ENCODE measurements around the gene OR52L1.
"Not testable (repeated sequence)": the region's sequence is repeated elsewhere in the genome, so short reads cannot be mapped to it uniquely, and the experiment has no call there.

OR52L1 gene

DNA sequence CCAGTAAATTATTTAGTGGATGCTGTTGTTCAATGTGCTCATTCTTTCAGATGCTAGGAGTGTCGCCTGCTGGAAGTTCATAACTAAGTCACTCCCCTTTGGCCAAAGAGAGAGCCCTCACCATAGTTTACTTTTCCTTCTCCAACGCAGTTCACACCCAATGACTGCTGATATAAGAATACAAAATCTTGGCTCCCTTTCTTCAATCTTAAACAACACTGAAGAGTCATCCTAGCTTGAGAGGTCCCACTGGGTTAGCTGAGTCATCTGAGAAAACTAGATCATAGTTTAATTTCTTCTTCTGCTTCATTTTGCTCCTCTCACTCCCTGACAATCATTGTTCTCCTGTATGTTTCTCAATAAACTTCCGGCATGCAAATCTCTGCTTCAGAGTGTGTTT is 5.4 kb upstream of the OR52L1 start:
- TF ChIP-seq, protein P1, sequence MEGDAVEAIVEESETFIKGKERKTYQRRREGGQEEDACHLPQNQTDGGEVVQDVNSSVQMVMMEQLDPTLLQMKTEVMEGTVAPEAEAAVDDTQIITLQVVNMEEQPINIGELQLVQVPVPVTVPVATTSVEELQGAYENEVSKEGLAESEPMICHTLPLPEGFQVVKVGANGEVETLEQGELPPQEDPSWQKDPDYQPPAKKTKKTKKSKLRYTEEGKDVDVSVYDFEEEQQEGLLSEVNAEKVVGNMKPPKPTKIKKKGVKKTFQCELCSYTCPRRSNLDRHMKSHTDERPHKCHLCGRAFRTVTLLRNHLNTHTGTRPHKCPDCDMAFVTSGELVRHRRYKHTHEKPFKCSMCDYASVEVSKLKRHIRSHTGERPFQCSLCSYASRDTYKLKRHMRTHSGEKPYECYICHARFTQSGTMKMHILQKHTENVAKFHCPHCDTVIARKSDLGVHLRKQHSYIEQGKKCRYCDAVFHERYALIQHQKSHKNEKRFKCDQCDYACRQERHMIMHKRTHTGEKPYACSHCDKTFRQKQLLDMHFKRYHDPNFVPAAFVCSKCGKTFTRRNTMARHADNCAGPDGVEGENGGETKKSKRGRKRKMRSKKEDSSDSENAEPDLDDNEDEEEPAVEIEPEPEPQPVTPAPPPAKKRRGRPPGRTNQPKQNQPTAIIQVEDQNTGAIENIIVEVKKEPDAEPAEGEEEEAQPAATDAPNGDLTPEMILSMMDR (IDR thresholded peaks at IDR 0.05; ENCODE audit: low read depth, low read length, missing control alignments) = no peak
- no peak for DNase-seq (ENCODE audit: low read depth)
- no peak overlapping the region for H3K4me3 ChIP-seq (ENCODE audit: low read depth, low read length)

DNA sequence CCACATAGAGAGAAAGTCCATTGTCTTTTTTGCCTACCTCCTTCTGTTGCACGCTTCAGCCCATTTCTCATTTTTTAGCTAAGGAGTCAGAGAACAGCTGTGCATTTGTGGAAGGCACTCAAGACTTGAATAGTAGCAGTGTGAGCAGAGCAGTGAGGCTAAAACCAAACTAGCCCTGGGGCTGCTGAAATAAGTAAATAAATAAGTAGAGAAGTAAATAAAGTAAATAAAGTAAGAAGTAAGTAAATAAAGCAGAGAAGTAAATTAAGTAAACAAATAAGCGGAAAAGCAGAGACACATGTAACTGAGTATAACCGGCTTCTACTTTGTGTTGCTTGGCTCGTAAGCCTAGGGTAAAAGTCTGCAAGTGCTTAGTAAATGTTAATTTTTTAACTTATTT is 2.4 kb upstream of the OR52L1 start:
- no peak for DNase-seq (ENCODE audit: low read depth)
- TF ChIP-seq, protein P1 (IDR thresholded peaks at IDR 0.05; ENCODE audit: low read depth, low read length, missing control alignments) = no peak
- H3K4me3 ChIP-seq (ENCODE audit: low read depth, low read length) = no peak overlapping the region

DNA sequence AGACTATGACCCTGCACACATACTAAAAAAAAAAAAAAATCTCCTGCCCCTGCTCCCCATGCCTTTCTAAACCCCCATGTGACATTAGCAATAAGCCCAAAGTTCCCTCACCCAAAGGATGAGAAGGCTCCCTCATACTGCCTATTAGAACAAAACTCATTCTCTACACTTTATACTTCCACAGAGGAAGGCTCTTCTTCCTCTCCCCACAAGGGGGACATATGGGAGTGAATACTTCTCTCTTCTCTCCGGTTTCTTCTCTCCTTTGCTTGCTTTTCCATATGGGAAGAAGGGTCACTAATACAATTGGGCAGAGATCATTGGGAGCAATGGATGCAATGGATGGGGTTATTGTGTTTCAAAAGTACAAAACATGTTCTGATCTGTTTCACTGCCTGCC is 3.3 kb downstream of the OR52L1 start:
- TF ChIP-seq, protein P1 (IDR thresholded peaks at IDR 0.05; ENCODE audit: low read depth, low read length, missing control alignments) = peak; percentile 20
- H3K4me3 ChIP-seq (ENCODE audit: low read depth, low read length) = no peak overlapping the region
- DNase-seq (ENCODE audit: low read depth) = no peak

DNA sequence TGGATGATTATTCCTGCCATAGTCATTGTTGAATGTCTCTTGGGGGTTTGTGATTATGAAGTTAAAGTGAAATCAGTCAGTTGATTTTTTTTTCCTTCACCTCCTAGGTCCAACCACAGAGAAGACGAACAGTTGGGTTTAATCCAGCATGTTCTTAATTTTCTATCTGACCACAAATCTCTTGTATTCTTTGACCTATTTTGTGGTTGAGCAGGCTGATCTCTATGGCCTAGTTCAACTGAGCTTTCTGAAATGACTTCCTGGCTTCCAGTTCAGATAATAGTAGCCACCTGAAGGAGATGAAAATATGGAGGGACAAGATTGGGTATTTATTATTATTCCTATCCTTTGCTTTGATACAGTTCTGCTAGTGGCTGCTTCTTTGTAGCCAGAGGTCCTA is 13.3 kb downstream of the OR52L1 start:
- DNase-seq (ENCODE audit: low read depth) = no peak
- TF ChIP-seq, protein P1 (IDR thresholded peaks at IDR 0.05; ENCODE audit: low read depth, low read length, missing control alignments) = no peak
- H3K4me3 ChIP-seq (ENCODE audit: low read depth, low read length) = no peak overlapping the region

DNA sequence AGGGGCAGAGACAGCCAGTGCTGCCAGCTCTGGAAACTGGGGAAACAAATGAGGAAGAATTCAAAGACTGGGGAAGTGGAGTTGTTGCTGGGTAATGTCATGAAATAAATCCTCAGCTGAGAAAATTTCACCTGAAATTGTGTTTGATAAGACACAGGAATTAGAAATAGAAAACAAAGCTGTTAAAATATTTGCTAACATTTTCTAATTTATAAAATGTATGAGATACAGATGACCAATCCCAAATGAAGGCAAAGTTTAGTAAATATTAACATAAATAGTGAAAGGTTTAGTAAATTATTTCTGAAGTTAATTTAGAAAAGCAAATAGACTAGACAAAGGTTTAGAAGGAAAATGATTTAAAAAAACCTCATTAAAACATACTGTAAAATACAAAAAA is 18.4 kb downstream of the OR52L1 start, which contains the start of gene OR56A5:
Gene OR56A5, minus strand, starts transcription at position 101 of the 400 bp plus-strand sequence. Its CDS starts 0 bp downstream, at position 101.
- TF ChIP-seq, protein P1 (IDR thresholded peaks at IDR 0.05; ENCODE audit: low read depth, low read length, missing control alignments) = no peak
- DNase-seq (ENCODE audit: low read depth) = no peak
- no peak within 1 kb of the TSS for H3K4me3 ChIP-seq (ENCODE audit: low read depth, low read length)

DNA sequence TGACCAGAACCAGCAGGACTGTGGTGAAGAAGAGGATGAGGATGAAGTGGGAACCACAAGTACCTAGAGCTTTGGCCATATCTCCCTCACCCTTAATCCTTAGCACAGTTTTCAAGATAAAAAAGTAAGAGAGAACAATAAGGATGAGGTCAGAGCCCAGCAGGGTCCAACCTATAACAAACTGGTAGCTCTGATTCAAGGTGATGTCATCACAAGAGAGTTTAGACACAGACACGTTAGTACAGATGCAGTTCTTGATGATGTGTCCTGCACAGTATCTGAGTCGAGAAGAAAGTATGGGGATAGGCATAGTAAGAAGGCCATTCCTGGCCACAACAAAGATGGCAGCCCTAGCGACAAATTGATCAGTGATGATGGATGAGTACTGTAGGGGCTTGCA is 19.1 kb downstream of the OR52L1 start:
- DNase-seq (ENCODE audit: low read depth) = no peak
- TF ChIP-seq, protein P1 (IDR thresholded peaks at IDR 0.05; ENCODE audit: low read depth, low read length, missing control alignments) = no peak
- no peak overlapping the region for H3K4me3 ChIP-seq (ENCODE audit: low read depth, low read length)

DNA sequence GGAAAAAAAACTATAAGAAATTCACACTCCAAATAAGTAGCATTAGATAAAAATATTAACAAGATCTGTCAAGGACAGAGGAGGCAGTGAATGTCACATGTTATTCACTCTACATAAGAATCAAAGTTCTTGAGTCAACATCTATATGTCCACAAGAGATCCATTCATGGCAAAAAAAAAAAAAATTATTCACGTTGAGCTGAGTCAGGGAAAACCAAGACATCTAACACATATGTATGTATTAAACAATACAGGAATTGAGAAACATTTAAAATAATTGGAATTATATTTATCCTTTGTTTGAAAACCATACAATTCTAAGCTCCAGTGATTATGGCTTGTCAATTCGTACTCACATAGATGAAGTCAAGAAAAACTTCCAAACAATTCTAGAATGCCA is 19.8 kb downstream of the OR52L1 start:
- TF ChIP-seq, protein P1 (IDR thresholded peaks at IDR 0.05; ENCODE audit: low read depth, low read length, missing control alignments) = no peak
- no peak for DNase-seq (ENCODE audit: low read depth)
- no peak overlapping the region for H3K4me3 ChIP-seq (ENCODE audit: low read depth, low read length)

DNA sequence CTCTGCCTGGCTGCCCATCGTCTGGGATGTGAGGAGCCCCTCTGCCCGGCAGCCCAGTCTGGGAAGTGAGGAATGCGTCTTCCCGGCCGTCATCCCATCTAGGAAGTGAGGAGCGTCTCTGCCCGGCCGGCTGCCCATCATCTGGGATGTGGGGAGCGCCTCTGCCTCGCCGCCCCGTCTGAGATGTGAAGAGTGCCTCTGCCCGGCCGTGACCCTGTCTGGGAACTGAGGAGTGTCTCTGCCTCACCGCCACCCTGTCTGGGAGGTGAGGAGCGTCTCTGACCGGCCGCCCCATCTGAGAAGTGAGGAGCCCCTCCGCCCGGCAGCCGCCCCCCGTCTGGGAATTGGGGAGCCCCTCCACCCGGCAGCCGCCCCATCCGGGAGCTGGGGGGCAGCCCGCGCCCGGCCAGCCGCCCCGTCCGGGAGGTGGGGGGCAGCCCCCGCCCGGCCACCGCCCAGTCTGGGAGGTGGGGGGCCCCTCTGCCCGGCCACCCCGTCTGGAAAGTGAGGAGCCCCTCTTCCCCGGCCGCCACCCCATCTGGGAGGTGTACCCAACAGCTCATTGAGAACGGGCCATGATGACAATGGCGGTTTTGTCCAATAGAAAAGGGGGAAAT is 26.0 kb downstream of the OR52L1 start:
- not testable (repeated sequence) for DNase-seq (ENCODE audit: low read depth); H3K4me3 ChIP-seq (ENCODE audit: low read depth, low read length)
